EL (cell line): ENCODE data around the gene SYDE1.

ENCODE experiments used
- DNase-seq: peaks from one replicate; pipeline ENCODE4 v3.0.0-alpha.2; 2016

The SYDE1 gene

GRCh38 chr19:15126131-15126910 is 19.1 kb downstream of the SYDE1 start:
- no peak for DNase-seq

- no peak for DNase-seq
These were observed 21.1 kb downstream of the SYDE1 start for GRCh38 chr19:15128162-15128770.

DNA sequence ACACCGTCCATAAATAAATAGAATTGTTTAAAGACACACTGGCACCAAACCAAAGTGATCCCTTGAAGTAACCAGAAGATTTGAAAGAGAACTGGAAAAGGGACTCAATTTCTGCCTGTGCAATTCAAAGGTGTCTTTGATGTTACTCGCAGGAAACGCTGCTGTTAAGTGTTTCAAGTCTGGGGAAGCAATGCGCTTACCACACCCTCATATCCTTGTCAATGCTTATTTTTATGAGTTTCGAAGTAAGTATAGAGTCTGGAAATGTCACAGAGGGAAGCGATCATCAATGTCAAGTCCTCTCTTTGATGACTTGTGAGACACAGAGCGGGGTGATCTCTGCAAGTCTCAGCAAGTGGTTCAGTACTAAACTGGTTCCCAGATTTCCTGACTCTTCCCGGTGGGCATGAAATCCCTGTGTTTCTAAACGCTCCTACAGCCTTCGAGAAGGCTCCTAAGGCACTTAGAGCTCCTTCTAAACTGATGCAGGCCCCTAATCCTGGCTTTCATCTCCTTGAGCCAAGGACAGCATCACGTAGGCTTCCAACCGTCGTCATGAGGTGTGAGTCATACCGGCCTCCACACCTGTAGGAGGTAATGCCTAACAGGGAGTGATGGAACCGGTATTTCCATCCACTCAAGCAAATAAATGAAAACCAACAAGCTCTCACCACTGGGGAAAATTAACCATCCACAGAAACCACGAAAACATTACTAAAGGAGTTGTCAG is 22.8 kb downstream of the SYDE1 start:
- no peak for DNase-seq

- DNase-seq: no peak
These were observed 29.2 kb downstream of the SYDE1 start for GRCh38 chr19:15136234-15136954.

- DNase-seq: peak; percentile 37
These were observed 30.6 kb downstream of the SYDE1 start for GRCh38 chr19:15137777-15138176.

GRCh38 chr19:15138427-15138826 is 31.2 kb downstream of the SYDE1 start:
- DNase-seq: peak; percentile 29

- DNase-seq: no peak
These were observed 33.9 kb downstream of the SYDE1 start for GRCh38 chr19:15141143-15141542.

DNA sequence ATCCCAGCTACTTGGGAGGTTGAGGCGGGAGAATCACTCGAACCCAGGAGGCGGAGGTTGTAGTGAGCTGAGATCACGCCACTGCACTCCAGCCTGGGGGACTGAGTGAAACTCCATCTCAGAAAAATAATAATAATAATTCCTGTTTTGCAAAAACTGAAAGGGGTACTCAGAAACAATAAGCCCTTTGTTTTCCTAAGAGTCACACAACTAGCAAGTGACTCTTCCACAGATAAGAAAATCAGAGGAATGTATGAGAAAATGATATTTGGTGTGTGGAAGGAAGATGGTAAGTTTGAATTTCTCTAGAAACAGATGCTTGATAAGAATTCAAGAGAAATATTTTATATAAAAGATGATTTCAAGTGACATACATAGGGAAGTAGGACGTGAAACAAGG is 35.1 kb downstream of the SYDE1 start:
- DNase-seq: no peak

GRCh38 chr19:15144046-15144646 is 36.9 kb downstream of the SYDE1 start:
- DNase-seq: no peak

DNA sequence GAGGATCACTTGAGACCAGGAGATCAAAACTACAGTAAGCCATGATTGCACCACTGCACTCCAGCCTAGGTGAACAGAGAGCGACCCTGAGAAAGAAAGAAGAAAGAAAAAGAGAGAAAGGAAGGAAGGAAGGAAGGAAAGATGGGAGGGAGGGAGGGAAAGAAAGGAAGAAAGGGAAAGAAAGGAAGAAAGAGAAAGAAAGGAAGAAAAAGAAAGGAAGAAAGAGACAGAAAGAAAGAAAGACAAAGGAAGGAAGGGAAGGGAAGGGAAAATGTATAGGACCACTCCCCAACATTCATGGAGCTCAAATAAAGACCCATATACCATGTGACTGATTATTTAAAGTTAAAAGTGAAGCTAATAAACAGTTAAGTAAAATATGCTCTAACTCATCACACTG is 39.9 kb downstream of the SYDE1 start:
- no peak for DNase-seq

DNA sequence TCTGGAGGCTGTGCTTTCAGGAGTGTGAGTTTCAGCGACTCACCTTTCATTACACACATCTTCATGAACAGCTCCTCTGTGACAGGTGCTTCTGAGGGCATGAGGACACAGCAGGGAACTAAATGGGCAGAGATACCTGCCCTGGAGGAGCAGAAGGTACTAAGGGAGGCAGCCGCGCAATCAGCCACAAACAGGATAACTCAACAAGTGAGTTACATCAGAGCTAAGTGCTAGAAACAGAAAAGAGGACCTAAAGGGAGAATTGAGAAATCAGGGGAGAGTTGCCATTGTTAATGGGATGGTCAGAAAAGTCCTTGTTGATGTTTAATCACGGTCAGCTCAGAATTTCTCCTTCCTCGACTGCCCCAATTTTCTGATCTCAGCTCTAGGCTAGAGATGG is 42.5 kb downstream of the SYDE1 start:
- no peak for DNase-seq

DNA sequence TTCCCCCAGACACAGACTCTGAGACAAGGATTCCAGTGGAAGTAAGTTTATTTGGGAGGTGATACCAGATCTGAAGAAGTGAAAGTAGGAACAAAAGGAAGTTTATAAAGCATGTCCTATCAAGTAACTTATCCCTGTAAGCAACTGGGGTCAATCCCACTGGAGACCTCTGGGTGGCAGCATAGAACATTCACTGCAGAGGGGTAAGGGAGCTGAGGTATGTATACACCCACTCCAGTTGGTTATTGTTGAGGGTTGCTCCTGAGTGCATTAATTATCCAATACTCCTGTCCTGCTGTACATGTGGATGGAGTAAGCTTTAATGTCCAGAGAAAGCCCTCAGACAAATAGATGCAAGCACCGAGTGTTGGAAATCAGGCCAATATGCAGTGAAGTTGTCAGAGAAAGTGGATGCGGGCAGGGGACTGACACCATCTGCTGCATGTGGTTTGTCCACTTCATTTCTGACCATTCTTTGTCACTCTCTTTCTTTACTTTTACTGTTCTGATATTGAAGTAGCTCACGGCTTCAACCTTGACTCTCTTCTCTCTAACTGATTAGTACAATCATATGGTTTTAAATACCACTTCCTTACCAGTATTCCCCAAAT is 46.9 kb downstream of the SYDE1 start:
- peak; percentile 62 for DNase-seq

GRCh38 chr19:15155296-15155695 is 48.1 kb downstream of the SYDE1 start:
- no peak for DNase-seq

DNA sequence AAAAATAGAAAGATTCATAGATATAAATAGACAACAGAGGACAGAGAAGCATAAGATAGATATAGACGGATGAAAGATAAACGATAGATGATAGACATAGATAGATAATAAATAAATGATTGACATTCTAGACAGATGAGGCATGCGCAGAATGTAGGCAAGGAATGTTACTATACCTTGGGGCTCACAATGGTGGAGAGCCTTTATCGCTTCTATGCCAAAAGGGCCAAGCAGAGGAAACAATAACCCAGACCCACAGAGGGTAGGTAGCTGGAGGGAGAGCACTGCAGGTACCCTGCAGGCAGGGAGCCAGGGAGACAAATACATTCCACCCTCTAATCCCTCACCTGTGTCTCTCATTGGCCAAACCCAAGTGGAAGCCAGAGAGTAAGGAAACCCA is 49.2 kb downstream of the SYDE1 start:
- no peak for DNase-seq

DNA sequence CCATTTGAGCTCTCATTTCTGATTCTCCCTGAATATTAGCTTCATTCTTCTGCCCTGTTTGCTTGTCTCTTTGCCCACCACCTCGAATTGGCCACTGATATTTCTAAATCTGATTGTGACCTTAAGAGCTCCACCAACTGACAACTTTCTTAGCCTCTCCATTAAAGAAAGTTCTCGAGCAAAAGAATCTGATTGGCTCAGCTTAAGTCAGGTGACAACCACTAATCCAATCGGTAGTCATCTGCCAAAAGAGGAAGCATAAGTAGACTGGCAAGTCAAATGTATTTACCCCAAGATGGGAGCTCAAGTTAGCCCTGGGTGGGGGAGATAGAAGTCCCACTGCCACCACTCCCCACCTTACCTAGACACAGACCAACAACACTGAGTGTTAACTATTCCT is 52.0 kb downstream of the SYDE1 start:
- DNase-seq: no peak

- peak; percentile 53 for DNase-seq
These were observed 54.1 kb downstream of the SYDE1 start for GRCh38 chr19:15161028-15161984.
